ENCODE results near the gene RNF208.

Gene RNF208

GRCh38 chr9:137172901-137173795 lies 48.9 kb downstream of the RNF208 start:
- no peak for DNase-seq

- no peak for DNase-seq
Measured at GRCh38 chr9:137171149-137171900, 50.7 kb downstream of the RNF208 start.

DNA sequence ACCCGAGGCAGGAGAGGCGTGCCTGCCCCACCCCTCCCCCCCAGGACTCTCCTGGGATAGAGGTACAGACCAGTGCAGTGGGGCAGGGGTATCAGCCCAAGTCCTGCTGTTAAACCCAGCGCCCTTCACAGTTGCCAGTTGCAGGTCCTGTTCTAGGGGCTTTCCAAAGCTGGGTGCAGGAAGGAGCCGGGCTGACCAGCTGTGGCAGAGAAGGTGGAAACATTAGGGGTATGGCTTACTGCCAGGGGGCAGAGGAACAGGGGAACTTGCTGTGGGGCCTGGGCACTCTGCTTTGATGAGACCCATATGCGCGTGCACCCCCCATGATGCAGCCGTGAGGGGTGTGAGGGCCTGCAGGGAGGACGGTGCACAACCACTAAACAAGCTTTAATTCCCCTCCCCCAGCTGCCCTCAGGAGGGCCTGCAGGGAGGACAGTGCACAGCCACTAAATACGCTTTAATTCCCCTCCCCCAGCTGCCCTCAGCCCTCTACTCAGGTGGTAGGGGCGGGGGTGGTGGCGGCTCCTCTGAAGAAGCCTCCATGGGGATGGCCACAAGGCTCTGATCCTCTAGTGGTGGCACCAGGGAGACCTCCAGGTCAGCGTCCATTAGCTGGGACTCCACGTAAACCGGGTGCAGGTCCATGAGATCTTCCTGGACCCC lies 51.4 kb downstream of the RNF208 start:
- no peak for DNase-seq
